ENCODE results near the gene HMGCS2.
"Not testable (repeated sequence)": the region's sequence is repeated elsewhere in the genome, so short reads cannot be mapped to it uniquely, and the experiment has no call there.

HMGCS2 gene

GRCh38 chr1:119713039-119713748 lies 55.5 kb downstream of the HMGCS2 start:
- DNase-seq (ENCODE audit: insufficient read length, low spot score) (no peak), FAIRE-seq (no peak)
- TF ChIP-seq, protein P1, sequence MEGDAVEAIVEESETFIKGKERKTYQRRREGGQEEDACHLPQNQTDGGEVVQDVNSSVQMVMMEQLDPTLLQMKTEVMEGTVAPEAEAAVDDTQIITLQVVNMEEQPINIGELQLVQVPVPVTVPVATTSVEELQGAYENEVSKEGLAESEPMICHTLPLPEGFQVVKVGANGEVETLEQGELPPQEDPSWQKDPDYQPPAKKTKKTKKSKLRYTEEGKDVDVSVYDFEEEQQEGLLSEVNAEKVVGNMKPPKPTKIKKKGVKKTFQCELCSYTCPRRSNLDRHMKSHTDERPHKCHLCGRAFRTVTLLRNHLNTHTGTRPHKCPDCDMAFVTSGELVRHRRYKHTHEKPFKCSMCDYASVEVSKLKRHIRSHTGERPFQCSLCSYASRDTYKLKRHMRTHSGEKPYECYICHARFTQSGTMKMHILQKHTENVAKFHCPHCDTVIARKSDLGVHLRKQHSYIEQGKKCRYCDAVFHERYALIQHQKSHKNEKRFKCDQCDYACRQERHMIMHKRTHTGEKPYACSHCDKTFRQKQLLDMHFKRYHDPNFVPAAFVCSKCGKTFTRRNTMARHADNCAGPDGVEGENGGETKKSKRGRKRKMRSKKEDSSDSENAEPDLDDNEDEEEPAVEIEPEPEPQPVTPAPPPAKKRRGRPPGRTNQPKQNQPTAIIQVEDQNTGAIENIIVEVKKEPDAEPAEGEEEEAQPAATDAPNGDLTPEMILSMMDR (IDR thresholded peaks at IDR 0.05; ENCODE audit: insufficient read depth, missing control alignments): no peak

DNA sequence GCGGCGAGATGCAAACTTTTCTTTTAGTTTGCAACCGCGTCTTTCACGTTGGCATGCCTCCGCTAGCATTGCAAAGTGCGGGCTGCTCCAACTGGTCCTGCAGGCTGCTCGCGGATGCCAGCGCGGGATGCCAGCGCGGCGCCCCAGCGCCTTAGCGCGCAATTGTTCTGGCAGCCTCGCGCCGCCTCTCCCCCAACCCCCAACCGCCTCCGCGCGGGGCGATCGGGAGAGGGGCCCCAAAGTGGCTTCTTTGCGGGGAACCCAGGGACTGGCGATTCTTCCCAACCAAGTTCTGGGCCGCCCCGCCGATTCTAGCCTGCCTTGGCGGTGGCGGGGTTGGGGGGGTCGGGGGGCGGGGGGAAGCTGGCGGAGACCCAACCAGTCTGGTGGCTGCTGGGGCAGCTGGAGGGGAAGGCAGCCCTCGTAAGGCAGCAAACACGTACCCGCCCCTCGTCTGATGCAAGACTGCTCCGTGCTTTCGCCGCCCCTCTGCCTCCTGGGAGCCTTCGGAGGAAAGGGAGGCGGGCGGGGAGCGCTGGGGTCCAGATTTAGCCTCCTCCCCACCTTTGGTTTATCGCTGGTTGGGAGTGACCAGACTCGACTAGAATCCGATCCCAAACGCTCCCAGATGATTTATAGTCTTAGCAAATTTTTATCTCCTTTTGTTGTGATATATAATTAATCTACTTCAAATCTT lies 56.2 kb downstream of the HMGCS2 start:
- no peak for DNase-seq (ENCODE audit: insufficient read length, low spot score)
- TF ChIP-seq, protein P1 (IDR thresholded peaks at IDR 0.05; ENCODE audit: insufficient read depth, missing control alignments): no peak
- no peak for FAIRE-seq

GRCh38 chr1:119711804-119712341 lies 56.8 kb downstream of the HMGCS2 start, which contains the start of gene PHGDH:
Gene PHGDH, plus strand, starts transcription at chr1:119711934. Its CDS starts 89 bp downstream, at chr1:119712023.
- FAIRE-seq: no peak
- peak; percentile 54 for DNase-seq (ENCODE audit: insufficient read length, low spot score)
- TF ChIP-seq, protein P1 (IDR thresholded peaks at IDR 0.05; ENCODE audit: insufficient read depth, missing control alignments): no peak

DNA sequence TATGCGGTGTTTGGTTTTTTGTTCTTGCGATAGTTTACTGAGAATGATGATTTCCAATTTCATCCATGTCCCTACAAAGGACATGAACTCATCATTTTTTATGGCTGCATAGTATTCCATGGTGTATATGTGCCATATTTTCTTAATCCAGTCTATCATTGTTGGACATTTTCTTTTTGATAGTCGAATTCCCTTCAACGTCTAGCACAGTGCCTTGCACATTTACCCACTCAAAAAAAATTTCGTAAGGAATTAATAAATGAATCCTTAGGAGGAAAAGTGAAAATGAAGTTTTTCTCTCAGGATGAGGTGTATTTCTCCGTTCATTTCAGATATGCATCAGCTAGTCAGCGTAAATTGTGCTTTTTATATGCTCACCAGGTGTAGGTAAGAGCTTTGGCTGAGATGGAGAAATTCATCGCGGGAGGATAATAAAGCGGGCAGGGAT lies 57.3 kb downstream of the HMGCS2 start:
- FAIRE-seq; DNase-seq (ENCODE audit: insufficient read length, low spot score): not testable (repeated sequence)

DNA sequence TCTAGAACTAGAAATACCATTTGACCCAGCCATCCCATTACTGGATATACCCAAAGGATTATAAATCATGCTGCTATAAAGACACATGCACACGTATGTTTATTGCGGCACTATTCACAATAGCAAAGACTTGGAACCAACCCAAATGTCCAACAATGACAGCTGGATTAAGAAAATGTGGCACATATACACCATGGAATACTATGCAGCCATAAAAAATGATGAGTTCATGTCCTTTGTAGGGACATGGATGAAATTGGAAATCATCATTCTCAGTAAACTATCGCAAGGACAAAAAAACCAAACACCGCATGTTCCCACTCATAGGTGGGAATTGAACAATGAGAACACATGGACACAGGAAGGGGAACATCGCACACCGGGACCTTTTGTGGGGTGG lies 62.1 kb downstream of the HMGCS2 start:
- not testable (repeated sequence) for DNase-seq (ENCODE audit: insufficient read length, low spot score); FAIRE-seq

DNA sequence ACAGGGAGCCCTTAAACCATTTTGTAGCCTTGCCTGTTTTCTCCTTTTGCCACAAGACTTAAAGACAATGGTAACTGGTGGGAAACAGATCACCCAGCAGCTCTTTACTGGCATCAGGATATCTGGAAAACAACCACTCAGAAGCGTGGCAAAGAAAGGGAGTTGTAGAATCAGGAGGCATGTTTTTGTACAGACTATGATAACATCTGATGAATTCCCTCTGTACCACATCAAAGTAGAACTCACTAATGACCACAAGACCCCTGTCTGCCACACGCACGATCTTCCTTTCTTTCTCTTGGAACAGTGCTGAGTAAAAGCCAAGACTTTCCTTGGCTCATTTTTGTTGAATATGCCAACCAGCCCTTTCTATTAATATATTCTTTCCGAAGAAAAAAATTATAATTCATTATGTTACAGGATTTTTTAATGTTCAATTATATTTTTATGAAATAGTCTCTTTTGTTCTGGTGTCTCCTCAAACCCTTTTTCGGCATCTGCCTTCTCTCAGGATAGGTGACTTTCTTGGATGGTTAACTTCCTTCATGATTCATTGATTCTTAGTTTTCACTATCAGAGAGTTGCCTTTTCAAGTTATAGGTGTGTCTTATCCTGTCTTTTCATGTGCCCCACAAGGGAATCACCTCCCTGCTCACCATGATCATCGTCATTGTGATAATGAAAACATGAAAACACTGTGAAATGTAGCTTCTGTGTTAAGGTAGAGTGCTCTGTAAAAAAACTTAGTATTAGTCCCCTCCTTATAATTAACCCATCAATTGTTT lies 64.8 kb downstream of the HMGCS2 start:
- FAIRE-seq: no peak
- DNase-seq (ENCODE audit: insufficient read length, low spot score): no peak
- TF ChIP-seq, protein P1 (IDR thresholded peaks at IDR 0.05; ENCODE audit: insufficient read depth, missing control alignments): no peak

GRCh38 chr1:119702384-119702783 lies 66.3 kb downstream of the HMGCS2 start:
- no peak for DNase-seq (ENCODE audit: insufficient read length, low spot score)
- TF ChIP-seq, protein P1 (IDR thresholded peaks at IDR 0.05; ENCODE audit: insufficient read depth, missing control alignments): no peak
- no peak for FAIRE-seq
